Measurements from ENCODE around the gene ADAM12.
"Not testable (repeated sequence)": the region's sequence is repeated elsewhere in the genome, so short reads cannot be mapped to it uniquely, and the experiment has no call there.

ADAM12 gene

GRCh38 chr10:126405239-126405775, 17.0 kb upstream of the ADAM12 start:
- no peak for DNase-seq

- no peak for DNase-seq
Observed at GRCh38 chr10:126402721-126403695, 14.7 kb upstream of the ADAM12 start.

GRCh38 chr10:126400641-126401040, 12.4 kb upstream of the ADAM12 start:
- no peak for DNase-seq

GRCh38 chr10:126398924-126399323, 10.6 kb upstream of the ADAM12 start:
- no peak for DNase-seq

GRCh38 chr10:126398383-126398743, 10.1 kb upstream of the ADAM12 start:
- DNase-seq, result no peak

GRCh38 chr10:126397640-126398382, 9.5 kb upstream of the ADAM12 start:
- no peak for DNase-seq

GRCh38 chr10:126397156-126397555, 8.9 kb upstream of the ADAM12 start:
- DNase-seq, result no peak

GRCh38 chr10:126394948-126395347, 6.7 kb upstream of the ADAM12 start:
- DNase-seq, result no peak

- no peak for DNase-seq
Observed at GRCh38 chr10:126393076-126393475, 4.8 kb upstream of the ADAM12 start.

- no peak for DNase-seq
Observed at GRCh38 chr10:126392469-126392868, 4.2 kb upstream of the ADAM12 start.

- DNase-seq, result no peak
Observed at GRCh38 chr10:126392068-126392467, 3.8 kb upstream of the ADAM12 start.

GRCh38 chr10:126391192-126391885, 3.1 kb upstream of the ADAM12 start:
- DNase-seq, result no peak

GRCh38 chr10:126390324-126390723, 2.0 kb upstream of the ADAM12 start:
- no peak for DNase-seq

GRCh38 chr10:126387041-126387921, 996 bp downstream of the ADAM12 start:
- DNase-seq, result no peak

GRCh38 chr10:126384269-126384873, 3.9 kb downstream of the ADAM12 start:
- DNase-seq, result no peak

- DNase-seq, result no peak
Observed at GRCh38 chr10:126380352-126381076, 7.8 kb downstream of the ADAM12 start.

GRCh38 chr10:126379166-126379565, 9.1 kb downstream of the ADAM12 start:
- not testable (repeated sequence) for DNase-seq

- DNase-seq, result no peak
Observed at GRCh38 chr10:126376956-126377355, 11.3 kb downstream of the ADAM12 start.

- DNase-seq, result no peak
Observed at GRCh38 chr10:126375926-126376554, 12.2 kb downstream of the ADAM12 start.

GRCh38 chr10:126375299-126375698, 13.0 kb downstream of the ADAM12 start:
- DNase-seq, result no peak
